CD4-positive, alpha-beta T cell treated with Interleukin-12 subunit alpha and Interleukin-12 subunit beta, for 1 hour (primary cell): ENCODE results near the gene NPR1.
"Not testable (repeated sequence)": the region's sequence is repeated elsewhere in the genome, so short reads cannot be mapped to it uniquely, and the experiment has no call there.

Experiments
- DNase-seq: peaks from one replicate; pipeline ENCODE4 v3.0.0-alpha.2; 2020

NPR1 gene

DNA sequence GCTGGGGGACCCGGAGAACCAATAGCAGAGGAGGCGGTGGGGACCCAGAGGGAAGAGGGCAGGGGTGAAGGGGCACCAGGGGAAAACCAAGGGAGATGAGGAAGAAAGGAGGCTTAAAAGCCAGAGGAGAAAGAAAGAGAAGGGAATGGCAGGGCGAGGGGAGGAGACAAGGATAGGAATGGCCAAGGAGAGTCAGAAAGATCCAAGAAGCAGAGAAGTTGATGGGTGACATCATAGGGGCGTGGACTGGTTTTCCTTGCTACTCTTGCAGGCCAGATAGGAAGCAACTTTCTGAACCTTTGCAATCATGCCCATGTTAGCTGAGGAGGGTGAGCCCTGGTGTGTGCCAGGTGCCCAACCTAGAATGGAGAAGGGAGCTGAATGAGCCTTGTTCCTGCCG lies 5.4 kb downstream of the NPR1 start:
- no peak for DNase-seq

DNA sequence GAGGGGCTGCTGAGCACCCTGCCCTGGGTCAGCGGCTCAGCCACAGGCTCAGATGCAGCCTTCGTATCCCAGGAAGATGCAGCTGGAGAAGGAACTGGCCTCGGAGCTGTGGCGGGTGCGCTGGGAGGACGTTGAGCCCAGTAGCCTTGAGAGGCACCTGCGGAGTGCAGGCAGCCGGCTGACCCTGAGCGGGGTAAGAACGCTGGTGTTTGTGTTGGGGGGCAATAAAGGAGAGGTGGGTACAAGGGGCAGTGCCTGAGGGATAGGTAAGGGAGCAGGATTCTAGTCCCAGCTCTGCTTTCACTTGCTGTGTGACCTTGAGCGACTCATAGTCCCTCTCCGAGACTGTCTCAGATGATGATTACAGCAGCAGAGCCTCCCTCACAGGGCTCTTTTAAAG lies 6.4 kb downstream of the NPR1 start:
- no peak for DNase-seq

DNA sequence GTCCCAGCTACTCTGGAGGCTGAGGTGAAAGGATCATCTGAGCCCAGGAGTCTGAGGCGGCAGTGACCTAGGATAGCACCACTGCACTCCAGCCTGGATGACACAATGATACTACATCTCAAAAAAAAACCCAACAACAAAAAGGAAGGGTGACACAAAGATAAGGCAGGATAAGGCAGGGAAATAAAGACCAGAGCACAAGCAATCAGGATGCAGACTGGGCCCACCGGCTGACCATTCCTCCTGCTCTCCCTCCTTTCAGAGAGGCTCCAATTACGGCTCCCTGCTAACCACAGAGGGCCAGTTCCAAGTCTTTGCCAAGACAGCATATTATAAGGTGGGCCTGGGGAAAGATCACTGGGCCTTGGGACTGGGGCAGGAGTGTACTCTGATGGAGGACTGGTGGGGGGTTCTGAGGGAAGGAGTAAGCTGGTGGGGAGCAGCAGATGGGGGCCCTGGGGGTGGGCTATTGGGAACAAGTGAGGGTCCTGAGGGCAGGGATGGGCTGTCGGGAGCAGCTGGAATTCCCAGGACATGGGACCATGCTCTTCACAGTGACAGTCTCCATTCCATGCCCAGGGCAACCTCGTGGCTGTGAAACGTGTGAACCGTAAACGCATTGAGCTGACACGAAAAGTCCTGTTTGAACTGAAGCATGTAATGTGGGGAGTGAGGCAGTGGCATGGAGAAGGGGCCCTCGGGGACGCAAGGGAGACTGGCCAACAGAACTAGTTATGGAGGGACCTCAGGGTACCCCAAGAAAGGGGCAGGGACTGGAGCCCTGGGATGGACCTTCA lies 7.3 kb downstream of the NPR1 start:
- DNase-seq = no peak

DNA sequence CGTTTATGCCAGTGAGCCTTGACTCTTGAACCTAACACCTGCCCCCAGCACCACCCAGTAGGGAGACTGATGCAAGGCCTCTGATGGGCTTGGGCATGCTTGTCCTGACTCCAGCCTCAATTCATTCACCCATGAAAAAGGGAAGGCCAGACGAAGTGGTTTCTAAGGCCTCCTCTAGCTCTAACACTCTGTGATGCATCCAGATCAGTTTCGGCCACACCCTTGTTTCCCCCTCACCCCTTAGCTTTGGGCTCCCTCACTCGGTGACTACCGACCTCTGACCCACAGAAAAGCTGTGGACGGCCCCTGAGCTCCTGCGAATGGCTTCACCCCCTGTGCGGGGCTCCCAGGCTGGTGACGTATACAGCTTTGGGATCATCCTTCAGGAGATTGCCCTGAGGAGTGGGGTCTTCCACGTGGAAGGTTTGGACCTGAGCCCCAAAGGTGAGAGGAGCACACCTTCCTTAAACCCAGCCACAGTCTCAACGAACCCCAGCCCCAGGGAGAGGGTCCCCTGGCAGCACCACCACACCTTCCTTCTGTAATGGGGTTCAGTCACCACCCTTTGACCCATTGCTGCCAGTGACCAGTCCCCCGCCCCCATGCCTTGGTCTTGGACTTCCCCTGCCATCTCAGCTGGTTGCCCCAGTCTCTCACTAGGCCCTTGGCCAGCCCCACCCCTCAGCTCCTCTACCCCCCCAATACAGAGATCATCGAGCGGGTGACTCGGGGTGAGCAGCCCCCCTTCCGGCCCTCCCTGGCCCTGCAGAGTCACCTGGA lies 9.0 kb downstream of the NPR1 start:
- DNase-seq = no peak

DNA sequence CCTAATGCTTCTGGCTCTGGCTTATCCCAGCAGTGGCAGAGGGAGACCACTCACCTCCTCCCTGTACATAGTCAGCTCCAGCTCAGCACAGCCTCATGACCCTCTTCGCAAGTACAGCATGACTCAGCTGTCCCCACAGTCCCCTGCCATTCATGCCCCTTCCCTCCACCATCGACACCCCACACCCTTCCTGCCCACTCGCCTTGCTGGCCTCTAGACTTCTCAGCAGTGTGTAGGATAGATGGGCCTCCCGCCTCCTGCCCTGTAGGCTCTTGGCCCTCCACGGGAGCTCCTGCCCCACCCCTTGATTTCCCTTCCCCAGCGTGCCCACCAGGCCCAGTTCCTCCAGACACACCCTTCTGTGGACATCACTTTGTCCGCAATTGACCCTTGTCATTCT lies 9.8 kb downstream of the NPR1 start:
- no peak for DNase-seq

DNA sequence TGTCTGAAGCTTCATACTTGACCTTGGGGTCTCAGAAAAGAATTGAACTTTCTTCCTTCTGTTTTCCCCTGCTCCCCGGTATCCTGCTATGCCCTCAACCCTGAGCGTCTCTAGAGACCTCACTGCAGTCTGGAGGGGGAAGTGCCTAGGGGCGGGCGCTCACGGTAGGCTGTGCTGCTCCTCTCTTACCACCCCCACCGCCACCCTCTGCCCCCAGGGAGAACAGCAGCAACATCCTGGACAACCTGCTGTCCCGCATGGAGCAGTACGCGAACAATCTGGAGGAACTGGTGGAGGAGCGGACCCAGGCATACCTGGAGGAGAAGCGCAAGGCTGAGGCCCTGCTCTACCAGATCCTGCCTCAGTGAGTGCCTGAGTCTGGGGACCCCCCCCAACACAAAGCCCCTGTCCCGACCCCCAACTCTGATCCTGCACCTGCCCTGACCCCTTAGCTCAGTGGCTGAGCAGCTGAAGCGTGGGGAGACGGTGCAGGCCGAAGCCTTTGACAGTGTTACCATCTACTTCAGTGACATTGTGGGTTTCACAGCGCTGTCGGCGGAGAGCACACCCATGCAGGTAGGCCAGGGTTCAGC lies 10.3 kb downstream of the NPR1 start:
- no peak for DNase-seq

DNA sequence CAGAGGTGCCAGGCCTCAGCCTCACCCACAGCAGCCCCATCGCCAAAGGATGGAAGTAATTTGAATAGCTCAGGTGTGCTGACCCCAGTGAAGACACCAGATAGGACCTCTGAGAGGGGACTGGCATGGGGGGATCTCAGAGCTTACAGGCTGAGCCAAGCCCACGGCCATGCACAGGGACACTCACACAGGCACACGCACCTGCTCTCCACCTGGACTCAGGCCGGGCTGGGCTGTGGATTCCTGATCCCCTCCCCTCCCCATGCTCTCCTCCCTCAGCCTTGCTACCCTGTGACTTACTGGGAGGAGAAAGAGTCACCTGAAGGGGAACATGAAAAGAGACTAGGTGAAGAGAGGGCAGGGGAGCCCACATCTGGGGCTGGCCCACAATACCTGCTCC lies 15.0 kb downstream of the NPR1 start:
- DNase-seq = no peak

DNA sequence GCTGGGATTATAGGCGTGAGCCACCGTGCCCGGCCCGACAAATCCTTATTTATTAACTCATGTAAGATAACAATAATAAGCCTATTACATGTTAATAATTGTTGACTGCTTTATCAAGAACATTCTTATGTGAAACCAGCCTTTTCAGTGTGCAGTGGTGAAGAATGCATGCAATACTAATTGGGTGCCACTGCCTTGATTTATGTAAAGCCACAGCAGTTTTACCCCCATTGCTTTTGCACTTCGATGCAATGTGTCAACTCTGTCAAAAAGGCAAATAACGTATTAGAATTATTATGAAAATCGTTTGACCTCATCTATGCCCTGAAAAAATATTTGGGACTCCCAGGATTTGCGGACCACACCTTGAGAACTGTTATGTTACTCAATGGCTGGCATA lies 18.3 kb downstream of the NPR1 start:
- DNase-seq = no peak

DNA sequence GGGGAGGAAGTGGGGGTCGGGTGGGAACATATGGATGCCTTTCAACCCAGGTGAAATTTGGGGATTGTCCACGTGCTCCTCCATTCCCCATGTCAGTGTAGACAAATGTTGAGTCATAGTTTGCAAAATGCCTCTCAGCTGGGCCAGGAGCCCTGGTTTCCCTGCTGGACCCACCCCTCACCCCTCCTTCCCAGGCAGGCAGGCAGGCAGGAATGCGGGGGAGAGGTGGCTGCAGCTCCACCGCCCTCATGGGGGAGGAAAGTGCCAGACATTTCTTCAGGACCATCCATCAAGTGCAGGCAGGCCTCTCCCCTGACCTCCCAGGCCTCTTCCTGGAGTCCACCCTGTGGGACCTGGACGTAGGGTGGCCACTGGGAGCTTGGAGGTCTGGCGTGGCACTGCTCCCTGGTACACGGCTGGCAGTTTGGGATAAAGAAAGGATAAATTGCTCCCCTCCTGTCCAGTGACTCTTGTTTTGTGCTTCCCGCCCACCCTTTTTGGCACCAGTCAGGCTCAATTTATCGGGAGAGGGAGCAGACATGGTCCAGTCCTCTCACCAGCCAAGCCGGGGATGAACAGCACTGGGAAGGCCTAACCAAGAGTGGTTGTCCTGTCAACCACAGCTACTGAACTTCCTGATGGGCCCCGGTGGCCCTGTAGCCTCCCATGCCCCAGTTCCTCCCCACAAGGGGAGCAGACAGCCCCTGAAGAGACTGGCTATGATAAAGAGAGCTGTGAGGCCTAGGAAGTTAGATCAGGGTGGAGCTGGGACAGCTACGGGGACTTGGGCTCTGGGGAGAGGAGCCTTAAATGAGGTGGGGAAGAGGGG lies 18.9 kb downstream of the NPR1 start:
- no peak for DNase-seq

DNA sequence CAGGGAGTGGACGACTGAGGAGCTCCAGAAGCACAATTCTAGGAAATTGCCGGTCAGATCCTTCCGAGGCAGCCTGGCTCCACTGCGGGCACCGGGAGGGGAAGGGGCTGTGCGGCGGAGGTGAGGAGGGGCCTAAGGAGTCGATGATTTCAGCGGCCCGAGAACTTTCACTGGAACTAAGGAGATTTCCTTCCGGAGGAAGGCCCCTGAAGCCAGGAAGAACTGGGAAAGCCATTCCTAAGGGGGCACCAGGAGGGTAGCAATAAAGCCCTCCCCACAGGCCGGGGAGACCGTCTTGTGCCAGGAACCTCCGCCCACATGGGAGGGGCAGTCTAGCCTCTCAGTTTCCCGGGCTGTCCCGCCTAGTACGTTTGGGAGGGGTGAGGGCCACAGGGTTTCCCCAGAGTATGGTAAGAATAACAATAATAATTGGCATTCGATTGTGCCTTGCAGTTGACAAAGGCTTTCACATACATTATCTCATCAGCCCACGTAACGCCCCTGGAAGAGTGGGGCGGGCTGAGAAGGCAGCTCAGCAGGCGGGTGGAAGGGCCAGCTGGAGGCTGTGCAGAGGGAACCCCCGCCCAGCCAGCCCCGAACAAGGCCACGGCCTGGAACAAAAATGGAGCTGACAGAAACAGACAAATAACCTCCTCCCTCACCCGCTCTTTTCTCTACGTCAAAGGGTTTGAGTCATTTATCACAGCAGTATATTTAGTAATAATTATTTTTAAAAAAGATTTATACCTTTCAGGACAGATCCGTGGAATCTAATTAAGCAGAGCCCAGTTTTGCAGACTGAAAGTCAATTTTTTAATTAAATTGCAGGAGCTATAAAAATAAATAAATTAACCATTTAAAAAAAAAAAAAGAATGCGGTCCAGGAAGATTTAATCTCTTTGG lies 19.8 kb downstream of the NPR1 start:
- no peak for DNase-seq

DNA sequence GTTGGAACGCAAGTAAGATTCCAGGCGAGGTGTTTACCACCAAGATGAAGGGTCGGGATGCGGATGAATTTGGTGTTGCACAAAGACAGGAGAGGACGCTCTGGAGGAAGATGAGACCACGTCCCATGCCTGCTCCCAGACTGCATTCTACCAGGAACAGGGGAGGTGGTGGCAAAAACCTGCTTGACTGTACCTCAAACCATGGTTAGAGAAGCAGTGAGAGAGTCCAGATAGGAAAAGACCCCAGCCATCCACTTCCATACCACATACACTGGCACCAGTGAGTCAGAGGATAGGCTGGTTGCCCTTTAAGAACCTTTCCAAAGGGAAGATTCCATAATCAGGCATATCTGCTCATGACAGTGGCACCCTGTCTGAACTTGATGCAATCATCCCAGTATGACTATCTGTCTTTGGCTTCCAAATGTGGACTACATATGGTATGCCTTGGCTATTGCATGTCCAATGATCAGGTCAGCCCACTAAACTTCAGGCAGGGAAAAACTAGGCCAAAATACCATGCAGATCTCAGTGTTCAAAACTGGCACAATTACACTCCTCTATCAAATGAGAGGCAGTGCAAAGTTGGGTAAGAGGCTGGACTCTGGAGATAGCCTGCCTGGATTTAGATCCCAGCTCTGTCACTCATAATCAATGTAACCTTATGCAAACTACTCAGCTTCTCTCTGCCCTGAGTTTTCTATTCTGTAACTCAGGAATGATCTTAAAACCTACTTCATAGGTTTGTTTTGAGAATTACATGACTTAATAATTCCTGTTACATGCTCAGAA lies 20.6 kb downstream of the NPR1 start:
- DNase-seq = no peak

DNA sequence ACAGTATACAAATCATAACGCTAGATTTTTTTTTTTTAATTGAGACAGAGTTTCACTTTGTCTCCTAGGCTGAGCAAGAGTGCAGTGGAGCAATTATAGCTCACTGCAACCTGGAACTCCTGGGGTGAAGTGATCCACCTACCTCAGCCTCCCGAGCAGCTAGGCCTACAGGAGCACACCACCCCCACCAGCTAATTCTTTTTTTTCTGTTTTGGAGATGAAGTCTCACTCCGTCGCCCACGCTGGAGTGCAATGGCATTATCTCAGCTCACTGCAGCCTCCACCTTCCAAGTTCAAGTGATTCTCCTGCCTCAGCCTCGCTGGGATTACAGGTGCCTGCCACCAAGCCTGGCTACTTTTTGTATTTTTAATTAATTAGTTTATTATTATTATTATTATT lies 21.3 kb downstream of the NPR1 start:
- DNase-seq = no peak

DNA sequence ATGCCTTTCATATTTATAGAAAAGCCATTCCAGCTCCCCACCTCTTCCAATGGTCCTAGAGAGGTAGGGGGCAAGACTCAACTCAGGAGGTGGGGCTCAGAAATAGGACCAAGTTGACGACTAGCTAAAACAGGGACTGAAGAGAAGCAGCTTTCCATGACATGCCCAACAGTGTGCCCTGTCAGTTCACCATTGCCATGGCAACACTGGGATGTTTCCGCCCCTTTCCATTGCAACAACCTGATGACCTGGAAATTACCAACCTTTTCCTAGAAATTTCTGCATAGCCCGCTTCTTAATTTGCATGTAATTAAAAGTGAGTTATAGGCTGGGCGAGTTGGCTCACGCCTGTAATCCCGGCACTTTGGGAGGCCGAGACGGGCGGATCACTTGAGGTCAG lies 27.0 kb downstream of the NPR1 start:
- no peak for DNase-seq

DNA sequence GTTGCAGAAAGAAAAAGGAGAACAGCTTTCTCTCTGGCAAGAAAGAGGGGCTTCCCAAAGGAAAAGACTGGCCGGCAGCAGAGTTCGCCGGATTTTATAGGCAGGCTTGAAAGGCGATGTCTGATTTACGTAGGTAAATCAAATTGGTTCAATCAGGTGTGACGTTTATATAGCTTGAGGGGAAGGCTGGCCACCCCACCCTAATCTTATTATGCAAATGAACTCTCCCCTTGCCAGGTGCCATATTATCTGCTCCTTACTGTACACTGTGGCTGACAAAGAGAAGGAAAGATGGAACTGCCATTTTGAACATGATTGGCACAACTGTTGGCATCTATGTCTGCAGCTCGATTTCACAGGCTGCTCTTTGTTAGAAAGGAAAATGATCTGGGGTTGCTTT lies 32.5 kb downstream of the NPR1 start:
- no peak for DNase-seq

DNA sequence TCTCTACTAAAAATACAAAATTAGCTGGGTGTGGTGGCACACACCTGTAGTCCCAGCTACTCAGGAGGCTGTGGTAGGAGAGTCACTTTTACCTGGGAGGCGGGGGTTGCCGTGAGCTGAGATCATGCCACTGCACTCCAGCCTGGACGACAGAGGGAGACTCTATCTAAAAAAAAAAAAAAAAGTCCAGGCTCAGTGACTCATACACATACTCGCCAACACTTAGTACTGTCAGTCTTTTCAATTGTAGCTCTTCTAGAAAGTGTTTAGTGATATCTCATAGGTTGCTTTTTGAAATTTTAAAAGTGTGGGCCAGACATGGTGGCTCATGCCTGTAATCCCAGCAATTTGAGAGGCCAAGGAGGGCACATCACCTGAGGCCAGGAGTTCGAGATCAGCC lies 37.7 kb downstream of the NPR1 start:
- not testable (repeated sequence) for DNase-seq

DNA sequence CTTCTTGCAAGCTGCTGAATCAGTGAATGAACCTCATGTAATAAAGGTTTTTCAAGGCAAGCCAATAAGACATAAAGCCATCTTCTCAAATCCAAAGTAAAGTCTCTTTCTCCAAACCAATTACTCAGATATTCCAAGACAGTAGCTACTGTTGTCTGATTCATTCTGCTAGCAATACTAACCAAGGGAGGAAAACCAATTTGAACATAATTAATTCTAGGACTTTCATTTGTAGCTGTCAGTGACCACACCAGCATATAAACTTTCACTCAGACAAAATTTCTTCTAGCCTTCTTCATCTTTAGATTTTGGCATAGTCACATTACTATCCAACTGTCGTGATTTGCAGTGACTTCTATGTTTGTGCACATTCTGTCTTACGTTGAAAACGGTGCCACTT lies 38.8 kb downstream of the NPR1 start:
- no peak for DNase-seq

DNA sequence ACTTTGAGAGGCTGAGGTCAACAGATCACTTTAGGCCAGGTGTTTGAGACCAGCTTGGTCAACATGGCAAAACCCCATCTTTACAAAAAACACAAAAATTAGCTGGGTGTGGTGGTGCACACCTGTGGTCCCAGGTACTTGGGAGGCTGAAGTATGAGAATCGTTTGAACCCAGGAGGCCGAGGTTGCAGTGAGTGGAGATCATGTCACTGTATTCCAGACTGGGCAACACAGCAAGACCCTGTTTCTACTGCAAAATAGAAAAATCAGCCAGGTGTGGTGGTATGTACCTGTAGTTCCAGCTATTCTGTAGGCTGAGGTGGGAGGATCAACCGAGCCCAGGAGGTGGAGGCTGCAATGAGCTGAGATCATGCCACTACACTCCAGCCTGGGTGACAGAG lies 45.2 kb downstream of the NPR1 start:
- DNase-seq = no peak

DNA sequence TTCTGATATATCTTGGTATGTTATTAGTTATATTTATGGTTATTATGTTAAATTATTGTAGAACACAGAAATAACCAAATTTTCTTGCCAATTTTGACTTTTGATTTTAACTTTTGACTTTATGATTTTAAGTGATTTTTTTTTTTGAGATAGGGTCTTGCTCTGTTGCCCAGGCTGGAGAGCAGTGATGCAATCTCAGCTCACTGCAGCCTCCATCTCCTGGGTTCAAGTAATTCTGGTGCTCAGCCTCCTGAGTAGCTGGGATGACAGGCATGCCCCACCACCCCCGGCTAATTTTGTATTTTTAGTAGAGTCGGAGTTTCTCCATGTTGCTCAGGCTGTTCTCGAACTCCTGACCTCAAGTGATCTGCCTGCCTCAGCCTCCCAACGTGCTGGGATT lies 46.1 kb downstream of the NPR1 start:
- not testable (repeated sequence) for DNase-seq

DNA sequence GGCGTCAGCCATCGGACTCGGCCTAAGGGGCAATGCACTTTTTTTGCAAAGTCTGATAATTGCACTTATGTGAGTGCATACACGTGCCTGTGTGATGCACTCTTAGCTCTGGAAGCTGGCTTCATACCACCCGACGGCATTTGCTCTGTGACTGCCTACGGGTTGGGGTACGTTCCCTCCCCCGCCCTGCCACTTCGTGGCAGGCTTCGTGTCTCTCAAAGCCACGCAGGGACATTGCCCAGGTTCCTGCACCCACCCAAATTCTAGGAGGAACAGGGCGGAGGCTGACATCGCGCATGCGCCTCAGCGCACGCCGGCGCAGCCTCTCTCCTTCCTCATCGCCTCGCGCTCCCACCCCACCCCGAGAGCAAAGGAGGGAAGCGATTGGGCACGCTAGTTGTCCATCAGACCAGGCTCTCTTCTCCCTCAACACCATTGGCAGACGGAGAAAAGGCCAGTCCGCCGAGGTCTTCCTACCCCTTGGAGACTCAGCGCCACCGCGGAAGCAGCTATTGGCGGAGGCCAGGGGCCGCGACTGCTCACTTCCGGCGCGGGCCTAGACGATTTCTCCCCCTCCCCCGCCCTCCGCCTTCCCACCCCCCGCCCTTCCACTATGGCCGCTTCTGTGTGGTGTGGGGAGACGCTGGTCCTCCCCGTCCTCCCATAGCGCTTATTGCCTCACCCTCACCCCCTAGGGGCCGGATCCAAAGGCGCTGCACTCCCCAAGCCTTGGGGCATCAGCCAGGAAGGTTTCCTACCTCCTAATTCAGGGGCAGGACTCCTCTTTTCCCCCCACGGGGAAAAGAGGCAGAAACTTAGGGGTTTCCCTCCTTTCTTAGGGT lies 49.2 kb downstream of the NPR1 start, which contains the start of gene INTS3:
INTS3 (plus strand) TSS at position 588 of the 842 bp plus-strand sequence. CDS start 585 bp downstream, outside the sequence.
- peak; percentile 100 for DNase-seq
